IMR-90 (cell line): Measurements from ENCODE around the gene TULP4.

Source experiments
- CEBPB ChIP-seq: IDR thresholded peaks from 2 replicates; pipeline ENCODE4 v1.6.1; 2012; ENCODE audit warnings: low read depth, low read length, improper control_type of control experiment
- CTCF ChIP-seq: conservative IDR thresholded peaks from 2 replicates; pipeline ENCODE4 v1.5.1; 2012; ENCODE audit warnings: mild to moderate bottlenecking, low read depth, low read length, improper control_type of control experiment
- USF2 ChIP-seq: fragments of 150-350 bp; IDR thresholded peaks from 2 replicates; pipeline ENCODE4 v1.6.1; 2017; ENCODE audit warnings: mild to moderate bottlenecking, antibody characterized with exemption, low read length, low read depth

- no peak for TF ChIP-seq CTCF
- TF ChIP-seq USF2: no peak
- TF ChIP-seq CEBPB: no peak
Observed at GRCh38 chr6:158552055-158552795, 240.0 kb downstream of the TULP4 start.
